NCI-H524 (cell line): ENCODE data around the gene LDLRAP1.
"Not testable (repeated sequence)": the region's sequence is repeated elsewhere in the genome, so short reads cannot be mapped to it uniquely, and the experiment has no call there.

Source experiments
- DNase-seq, 2 experiments: peaks; one replicate each; lab custom pipeline; 2025; lab: John Stamatoyannopoulos, UW

Gene LDLRAP1, protein sequence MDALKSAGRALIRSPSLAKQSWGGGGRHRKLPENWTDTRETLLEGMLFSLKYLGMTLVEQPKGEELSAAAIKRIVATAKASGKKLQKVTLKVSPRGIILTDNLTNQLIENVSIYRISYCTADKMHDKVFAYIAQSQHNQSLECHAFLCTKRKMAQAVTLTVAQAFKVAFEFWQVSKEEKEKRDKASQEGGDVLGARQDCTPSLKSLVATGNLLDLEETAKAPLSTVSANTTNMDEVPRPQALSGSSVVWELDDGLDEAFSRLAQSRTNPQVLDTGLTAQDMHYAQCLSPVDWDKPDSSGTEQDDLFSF

GRCh38 chr1:25543425-25544242 is at the start of gene LDLRAP1:
TSS of gene LDLRAP1 (plus strand) at chr1:25543606. CDS start at chr1:25543699, 93 bp downstream.
- DNase-seq = peak in 1 of 2 experiments; percentile 22

DNA sequence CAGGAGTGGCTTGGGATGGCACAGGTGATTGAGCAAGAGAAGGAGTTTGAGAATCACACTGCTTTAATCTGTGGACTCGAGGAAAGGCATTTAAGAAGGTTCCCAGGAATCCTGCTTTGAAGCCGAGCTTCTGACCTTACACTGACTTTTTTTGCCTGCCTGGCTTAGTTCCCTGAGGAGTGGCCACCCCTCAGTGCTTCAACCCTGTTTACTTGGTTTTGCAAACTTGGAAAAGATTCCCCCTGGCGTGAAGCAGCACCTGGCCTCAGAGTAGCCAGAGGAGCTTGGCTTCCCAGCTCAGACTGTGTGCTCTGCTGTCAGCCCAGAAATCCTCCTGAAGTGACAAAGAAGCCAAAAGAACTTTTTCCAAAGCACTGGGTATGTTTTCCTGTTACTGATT is 48.5 kb upstream of the LDLRAP1 start:
- DNase-seq = no peak

GRCh38 chr1:25500694-25501093 is 42.7 kb upstream of the LDLRAP1 start:
- no peak for DNase-seq

DNA sequence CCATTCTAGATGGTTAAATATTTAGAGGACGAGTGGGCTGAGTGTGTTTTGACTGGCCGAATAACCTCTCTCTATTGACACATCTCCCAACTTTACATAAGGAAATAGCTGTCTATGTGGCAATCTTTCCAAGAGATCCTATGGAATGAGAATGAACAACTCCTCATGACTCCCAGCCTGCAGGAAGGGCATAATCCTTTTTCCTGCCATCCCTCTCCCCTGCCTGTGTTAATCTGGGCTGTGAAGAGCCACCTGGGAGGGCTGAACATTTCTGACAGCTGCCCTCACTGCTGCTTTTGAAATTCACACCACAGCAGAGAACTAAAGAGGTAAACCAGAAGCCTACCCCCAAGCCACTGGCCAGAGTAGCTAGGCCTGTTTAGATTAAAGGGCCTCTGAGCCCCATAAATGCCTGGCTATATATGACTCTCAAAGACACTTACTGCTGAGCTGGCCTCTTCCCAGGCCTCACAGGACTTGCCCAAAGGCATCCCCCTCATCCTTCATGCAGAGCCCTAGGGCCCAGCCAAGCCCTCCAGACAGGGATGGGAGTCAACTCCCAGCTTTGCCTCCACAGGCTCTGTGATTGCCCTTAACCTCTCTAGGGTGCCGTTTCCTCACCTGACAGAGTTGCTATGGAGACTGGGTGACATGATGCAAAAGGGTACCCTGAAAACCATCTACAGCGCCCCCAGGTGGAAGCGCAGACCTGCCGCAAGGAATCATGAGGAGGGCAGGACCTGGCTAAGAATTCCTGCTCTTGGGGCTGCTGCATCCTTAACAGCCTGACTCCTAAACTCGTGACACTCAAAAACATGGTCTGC is 42.0 kb upstream of the LDLRAP1 start:
- DNase-seq = peak; percentile 31 to 71

DNA sequence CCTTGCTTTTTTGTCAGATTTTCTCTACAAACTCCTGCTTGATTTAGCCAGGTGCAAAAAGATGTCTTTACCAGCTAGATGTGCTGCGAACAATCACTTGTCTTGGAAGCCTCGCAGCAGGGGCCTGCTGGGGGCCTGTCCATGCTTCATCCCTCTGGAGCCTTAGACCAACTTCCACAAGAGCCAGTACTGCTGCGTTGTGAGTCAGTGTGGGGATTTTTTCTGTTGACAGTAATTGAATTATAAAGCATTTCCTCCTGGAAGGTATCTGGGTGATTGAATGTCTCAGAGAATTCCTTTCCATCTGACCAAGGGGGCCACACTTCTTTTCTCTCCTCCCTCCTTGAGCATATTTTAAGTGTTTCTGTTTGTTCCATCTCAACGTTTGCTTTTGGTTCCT is 40.4 kb upstream of the LDLRAP1 start:
- DNase-seq = no peak

DNA sequence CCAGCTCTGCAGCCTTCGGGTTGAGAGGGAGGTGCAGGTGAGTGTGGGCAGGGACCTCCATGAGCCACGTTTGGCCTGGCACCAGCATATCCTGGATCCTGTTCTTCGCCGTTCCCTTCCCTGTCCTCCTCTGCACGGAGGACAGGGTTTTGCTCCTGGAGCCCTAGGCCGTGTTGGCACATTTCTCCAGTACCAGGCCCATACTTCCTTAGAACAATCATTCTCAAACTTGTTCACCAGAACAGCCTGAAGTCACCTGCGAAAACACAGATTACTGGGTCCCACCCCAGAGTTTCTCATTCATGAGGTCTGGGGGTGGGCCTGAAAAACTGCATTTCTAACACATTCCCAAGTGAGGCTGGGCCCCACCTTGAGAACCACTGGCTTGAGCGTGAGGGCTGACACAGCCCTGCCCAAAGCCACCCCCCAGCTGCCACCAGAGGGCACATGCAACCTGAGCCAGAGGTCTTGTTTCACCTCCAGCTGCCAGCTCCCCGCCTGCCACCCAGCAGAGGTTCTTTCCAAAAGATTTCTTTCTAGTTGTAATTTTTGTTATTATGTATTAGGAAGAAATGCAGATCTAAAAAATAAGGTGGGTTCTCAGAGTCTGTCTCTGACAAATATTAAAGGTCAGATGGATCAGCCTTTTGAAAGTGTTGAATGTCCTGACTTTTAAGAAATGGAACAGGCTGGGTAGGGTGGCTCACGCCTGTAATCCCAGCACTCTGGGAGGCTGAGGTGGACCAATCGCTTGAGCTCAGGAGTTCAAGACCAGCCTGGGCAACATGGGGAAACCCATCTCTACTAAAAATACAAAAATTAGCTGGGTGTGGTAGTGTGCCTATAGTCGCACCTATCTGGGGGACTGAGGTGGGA is 39.6 kb upstream of the LDLRAP1 start:
- DNase-seq = peak in 1 of 2 experiments; percentile 64

GRCh38 chr1:25504706-25505595 is 38.5 kb upstream of the LDLRAP1 start:
- no peak for DNase-seq

DNA sequence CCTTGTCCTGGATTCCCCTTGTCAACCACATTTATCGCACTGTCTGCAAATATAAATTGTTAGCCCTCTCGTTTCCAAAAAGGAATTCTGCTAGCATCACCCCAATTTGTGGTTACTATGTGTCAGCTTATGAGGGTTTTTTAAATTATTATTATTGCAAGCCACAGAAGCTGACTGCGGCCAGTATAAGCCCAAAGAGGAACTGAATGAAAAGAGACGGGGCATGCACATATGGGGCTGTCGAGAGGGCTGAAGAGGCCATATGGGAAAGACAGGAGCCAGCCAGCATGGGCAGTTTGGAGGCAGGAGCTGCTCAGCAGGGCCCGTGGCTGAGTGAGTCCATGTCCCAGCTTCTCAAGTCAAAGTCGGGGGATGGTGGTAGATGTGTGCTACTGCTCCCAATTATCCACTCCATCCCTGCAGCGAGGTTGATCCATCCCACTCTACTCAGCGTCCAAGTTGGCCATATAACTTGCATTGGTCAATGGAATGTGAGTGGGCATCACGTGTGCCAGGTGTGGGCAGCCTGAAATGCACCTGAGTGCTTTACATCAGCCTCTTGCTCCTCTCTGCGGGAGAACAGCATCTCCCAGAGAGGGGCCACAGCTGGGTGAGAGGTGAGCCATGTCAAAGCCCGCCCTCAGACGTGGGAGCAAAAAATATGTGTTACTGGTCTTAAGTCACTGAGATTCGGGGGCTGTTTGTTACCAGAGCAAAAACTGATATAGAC is 37.6 kb upstream of the LDLRAP1 start:
- DNase-seq = peak; percentile 25 to 75

- not testable (repeated sequence) for DNase-seq
These were observed 36.6 kb upstream of the LDLRAP1 start for GRCh38 chr1:25506566-25507463.

DNA sequence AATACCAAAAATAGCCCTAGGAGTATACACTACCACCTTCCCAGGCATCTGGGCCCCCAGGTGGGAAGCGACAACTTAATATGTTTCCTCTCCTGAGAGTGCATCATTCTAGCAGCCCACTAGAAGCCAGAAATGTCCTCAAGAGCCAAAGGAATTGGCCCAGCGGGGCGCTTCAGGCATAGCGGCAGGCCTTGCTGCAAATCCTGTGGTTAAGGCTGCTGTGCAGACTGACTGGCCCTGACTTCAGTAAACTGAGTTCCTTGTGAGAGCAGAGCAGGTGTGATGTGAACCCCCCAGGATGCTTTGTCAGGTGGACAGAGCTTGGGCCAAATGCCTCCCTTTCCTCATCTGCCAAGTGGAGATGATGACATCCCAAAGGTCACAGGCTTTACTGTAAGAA is 29.7 kb upstream of the LDLRAP1 start:
- no peak for DNase-seq

DNA sequence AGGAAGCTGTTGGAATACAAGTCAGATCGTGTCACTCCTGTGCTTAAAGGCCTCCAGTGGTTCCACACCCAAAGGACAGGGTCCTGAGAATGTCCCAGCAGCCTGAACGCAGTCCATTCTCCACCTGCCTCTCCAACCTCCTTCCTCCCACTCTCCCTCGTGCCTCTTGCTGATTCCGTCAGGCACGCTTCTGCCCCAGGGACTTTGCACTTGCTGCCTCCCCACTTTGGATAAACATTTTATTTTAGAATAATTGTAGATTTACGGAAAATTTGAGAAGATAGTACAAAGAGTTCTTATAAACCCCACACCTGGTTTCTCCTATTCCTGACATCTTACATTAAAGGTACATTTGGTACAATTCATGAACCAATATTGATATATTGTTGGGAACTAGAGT is 28.4 kb upstream of the LDLRAP1 start:
- no peak for DNase-seq

- no peak for DNase-seq
These were observed 26.7 kb upstream of the LDLRAP1 start for GRCh38 chr1:25516686-25517085.

DNA sequence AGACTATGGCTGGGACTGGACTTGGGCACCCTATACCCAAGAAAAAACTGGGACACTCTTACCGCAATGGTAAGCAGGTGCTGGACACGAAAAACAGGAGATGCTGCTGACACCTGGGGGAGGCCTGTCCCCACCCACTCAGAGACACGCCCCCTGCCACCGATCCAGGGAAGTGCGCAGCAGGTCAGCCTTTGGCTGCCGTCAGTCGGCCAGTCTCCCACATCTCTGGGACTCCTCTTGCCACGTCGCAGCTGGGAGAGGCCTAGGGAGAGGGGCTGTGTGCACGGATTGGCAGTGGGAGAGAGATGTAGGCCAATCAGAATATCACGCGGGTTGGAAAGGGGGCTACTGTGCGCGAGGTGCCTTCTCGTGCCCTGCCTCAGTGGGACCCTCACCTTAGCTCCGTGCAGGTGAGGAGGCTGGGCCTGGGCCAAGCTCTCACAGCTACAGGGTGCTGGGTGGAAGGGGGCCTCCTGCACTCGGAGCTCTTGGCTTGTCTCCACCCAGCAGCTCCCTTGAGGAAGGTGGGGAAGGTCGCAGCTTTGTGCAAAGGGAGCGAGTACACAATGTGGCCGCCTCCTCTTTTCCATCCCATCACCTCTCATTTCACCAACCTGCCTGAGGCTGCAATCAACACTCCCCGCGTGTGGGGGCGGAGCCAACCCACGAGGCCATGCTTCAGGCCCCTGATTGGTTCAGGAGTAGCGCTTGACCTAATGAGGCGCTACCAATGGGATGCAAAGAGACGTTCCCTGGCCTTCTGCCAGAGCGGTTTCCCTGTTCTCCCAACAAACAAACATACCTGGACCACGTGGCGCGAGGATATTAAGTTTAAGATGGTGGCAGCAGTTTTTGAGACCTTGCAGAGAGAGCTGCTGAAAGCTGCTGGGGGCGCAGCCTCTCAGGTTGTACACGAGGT is 25.7 kb upstream of the LDLRAP1 start:
- DNase-seq = no peak

GRCh38 chr1:25519624-25520023 is 23.8 kb upstream of the LDLRAP1 start:
- DNase-seq = no peak

DNA sequence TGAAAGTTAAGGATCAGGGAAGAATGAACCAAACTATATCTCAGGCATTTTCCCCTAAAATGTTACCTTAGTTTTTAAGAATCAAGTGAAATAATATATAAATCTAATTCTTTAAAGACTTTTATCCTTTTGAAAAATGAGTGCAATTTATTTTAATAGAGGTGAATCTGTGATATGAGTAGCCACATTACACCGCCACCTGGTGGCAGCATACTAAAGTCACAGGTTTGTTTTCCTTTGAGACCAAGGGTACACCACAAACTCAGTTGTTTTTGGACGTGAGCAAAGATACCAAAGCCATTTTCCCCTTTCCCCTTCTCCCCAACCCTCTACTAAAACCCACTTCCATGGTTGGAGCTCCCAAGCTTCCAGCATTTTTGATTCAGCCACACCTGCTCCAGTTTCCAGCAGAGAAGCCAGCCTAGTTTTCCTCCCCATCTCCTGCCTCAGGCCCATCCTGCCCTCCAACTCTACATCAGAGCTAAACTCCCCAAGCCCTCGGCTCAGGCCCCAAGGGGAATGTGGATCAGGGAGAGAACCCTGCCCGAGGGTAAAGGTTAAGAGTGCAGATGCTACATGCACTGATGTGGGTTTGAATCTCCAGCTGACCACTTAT is 22.9 kb upstream of the LDLRAP1 start:
- DNase-seq = peak in 1 of 2 experiments; percentile 49

- no peak for DNase-seq
These were observed 21.3 kb upstream of the LDLRAP1 start for GRCh38 chr1:25522031-25522655.

DNA sequence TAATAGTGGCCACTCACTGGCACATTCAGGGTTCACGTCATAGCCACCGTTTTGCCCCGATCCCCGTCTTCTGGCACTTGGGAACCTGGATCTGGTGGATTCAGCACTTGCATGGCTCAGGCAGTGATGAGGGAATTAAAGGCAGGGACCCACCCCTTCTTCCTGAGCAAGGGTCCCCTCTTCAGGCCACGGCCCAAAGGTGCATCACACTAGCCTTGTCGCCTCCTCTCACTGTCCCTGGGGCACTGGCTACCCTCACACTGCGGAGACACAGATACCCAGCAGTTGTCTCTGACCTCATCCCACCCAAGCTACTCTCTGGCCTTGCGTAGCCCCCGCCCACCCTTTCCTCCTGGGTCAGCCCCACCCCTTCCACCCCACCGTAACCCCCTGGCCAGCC is 19.9 kb upstream of the LDLRAP1 start:
- DNase-seq = peak; percentile 38 to 65
